Activated T-cell treated with anti-CD3 and anti-CD28 coated beads for 4 hours (primary cell): ENCODE data around the gene GGTLC2.

ENCODE experiments used
- DNase-seq: peaks from one replicate; pipeline ENCODE4 v3.0.0-alpha.2; 2020

GGTLC2 gene

GRCh38 chr22:22692707-22693530 is 48.5 kb downstream of the GGTLC2 start:
- peak; percentile 58 for DNase-seq

GRCh38 chr22:22693531-22693884 is 49.1 kb downstream of the GGTLC2 start:
- no peak for DNase-seq

GRCh38 chr22:22694106-22694505 is 49.7 kb downstream of the GGTLC2 start:
- no peak for DNase-seq

GRCh38 chr22:22696104-22696503 is 51.7 kb downstream of the GGTLC2 start:
- DNase-seq, result no peak
